Right lobe of liver (tissue), 4 donors: ENCODE data around the gene ZNF345.

Experiments
- CTCF ChIP-seq, 4 donors: fragments of 200-600 bp in 3 of 4; fragments of 450-650 bp in 1 of 4; IDR thresholded peaks; one replicate each; pipeline versions ENCODE4 v1.5.1 to v1.8.0; 2016 to 2022; ENCODE audit warnings: antibody characterized with exemption in 4 of 4, mild to moderate bottlenecking in 2 of 4
- POLR2A ChIP-seq: fragments of 450-650 bp; IDR thresholded peaks from one replicate; pipeline ENCODE4 v1.6.1; 2017; ENCODE audit warnings: antibody characterized with exemption, mild to moderate bottlenecking
- donor health status: DM: no; HTN: no; CAD: no.
- donor health status: DM: no; HTN: no; CAD: no.
- donor health status: DM: no; HTN: yes; CAD: no.

- TF ChIP-seq CTCF (IDR thresholded peaks at IDR 0.05) (no peak), POLR2A (no peak)
These were observed 67.4 kb downstream of the ZNF345 start for GRCh38 chr19:36918090-36918489.
